AG09309 (cell line): ENCODE measurements around the gene MYL11.

Experiments
- DNase-seq: peaks from one replicate; pipeline ENCODE4 v3.0.0-alpha.2; 2010; ENCODE audit warnings: low read depth
- H3K4me3 ChIP-seq: 2 replicates; pipeline ENCODE4 v1.5.1; 2011; ENCODE audit warnings: mild to moderate bottlenecking, low read depth, low read length, moderate library complexity; ENCODE audit not compliant: control insufficient read depth
- TF ChIP-seq, protein P1 (sequence below): IDR thresholded peaks from 2 replicates; pipeline ENCODE4 v1.5.1; 2011; ENCODE audit warnings: mild to moderate bottlenecking, low read depth, low read length, inconsistent platforms; ENCODE audit not compliant: insufficient read depth, control insufficient read depth; ENCODE audit errors: missing control alignments

Gene MYL11

DNA sequence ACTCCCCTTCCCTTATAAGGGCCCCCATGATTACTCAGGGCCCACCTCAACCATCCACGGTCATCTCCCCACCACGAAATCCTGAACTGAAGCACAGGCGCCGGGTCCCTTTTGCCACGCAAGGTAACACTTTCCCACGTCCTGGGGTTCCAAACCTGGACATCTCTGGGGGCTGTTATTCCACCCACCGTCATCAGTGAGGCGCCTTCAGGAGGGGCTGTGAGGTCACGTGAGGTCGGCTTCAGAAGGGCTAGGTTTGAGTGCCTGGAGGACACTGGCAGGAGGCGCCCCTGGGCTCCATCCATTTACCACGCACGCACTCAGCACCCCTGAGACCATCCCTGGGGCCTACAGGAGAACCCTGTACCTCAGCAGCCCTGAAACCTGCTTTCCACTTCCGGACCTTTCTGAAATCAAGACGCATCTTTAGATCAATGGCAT is 23.6 kb upstream of the MYL11 start:
- H3K4me3 ChIP-seq, result no peak overlapping the region
- TF ChIP-seq, protein P1, sequence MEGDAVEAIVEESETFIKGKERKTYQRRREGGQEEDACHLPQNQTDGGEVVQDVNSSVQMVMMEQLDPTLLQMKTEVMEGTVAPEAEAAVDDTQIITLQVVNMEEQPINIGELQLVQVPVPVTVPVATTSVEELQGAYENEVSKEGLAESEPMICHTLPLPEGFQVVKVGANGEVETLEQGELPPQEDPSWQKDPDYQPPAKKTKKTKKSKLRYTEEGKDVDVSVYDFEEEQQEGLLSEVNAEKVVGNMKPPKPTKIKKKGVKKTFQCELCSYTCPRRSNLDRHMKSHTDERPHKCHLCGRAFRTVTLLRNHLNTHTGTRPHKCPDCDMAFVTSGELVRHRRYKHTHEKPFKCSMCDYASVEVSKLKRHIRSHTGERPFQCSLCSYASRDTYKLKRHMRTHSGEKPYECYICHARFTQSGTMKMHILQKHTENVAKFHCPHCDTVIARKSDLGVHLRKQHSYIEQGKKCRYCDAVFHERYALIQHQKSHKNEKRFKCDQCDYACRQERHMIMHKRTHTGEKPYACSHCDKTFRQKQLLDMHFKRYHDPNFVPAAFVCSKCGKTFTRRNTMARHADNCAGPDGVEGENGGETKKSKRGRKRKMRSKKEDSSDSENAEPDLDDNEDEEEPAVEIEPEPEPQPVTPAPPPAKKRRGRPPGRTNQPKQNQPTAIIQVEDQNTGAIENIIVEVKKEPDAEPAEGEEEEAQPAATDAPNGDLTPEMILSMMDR, result no peak
- DNase-seq, result no peak

DNA sequence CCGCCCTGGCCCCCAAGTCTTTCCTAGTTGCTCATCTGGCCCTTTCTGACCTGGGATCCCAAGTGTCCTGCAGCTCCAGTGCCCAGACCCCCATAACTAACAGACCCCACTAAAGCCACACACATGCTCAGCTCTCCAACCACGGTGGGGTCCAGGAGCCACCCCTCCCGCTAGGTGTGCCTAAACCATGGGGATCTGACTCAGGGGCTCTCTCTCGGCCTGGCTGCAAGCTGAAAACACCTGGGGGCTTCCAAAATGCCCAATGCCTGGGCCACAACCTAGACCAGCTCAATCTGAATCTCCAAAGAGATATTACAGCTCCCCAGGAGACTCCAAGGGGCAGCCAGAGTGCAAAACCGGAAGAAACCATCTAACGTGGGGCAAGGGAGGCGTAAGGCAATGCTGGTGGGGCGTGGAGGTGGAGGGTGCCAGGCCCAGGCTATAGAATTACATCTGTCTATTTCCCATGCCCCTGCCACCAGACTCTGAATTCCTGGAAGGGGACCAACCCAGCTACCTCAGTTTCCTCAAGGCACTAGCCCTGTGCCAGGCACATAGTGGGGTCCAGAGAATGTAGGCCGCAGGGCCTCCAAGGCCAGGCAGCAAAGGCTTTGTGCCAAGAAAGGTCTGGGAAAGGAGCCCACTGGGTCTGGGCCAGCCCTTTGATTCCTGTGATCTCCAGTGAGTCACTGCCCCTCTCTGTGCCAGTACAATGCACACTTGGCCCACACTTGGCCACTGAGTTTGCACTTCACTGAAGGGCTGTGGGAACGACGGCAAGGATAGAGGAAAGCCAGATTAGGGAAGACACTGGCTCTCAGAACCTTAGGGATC is 22.8 kb upstream of the MYL11 start:
- TF ChIP-seq, protein P1, result no peak
- DNase-seq, result peak; percentile 72
- H3K4me3 ChIP-seq, result no peak overlapping the region

DNA sequence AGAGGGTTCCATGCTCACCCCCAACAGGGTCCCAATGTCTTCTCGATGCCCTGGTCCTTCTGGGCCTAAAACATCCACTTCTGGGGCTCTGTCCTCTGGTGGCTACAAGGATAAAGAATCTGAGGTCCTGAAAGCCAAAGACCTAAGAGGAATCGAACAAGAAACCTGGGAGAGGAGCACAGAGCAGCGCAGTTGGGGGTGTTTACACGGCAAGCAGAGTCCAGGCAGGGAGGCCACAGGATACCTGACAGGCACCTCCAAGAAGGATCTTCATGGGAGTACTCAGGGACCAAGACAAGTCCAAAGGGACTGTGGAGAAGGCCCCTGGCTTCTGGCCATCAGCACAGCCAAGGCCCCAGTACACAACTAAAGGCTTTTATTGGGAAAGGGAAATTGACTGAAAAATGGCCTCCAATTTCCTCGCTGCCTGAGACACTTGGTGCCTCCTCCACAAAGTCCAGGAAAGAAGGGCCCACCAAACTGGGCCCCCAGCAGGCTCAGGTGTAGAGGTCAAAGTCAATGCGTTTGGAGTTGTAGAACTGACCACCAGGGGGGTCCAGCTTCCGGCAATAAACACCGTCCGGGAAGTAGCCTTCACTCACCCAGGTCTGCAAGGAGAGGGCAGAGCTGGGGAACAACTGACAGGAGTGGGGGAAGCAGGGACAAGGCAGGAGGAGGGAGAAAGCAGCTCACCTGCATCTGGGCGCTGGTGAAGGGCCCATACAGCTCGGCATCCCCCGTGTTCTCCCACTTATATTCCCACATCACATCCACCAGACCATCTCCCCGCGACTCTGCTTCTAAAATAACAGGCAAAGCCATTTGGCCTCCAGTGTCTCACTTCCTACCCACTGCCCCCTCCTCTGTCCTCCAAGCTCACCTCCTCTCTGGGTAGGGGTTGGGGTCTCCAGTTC is 21.9 kb upstream of the MYL11 start:
- no peak for DNase-seq
- no peak overlapping the region for H3K4me3 ChIP-seq
- TF ChIP-seq, protein P1, result no peak

DNA sequence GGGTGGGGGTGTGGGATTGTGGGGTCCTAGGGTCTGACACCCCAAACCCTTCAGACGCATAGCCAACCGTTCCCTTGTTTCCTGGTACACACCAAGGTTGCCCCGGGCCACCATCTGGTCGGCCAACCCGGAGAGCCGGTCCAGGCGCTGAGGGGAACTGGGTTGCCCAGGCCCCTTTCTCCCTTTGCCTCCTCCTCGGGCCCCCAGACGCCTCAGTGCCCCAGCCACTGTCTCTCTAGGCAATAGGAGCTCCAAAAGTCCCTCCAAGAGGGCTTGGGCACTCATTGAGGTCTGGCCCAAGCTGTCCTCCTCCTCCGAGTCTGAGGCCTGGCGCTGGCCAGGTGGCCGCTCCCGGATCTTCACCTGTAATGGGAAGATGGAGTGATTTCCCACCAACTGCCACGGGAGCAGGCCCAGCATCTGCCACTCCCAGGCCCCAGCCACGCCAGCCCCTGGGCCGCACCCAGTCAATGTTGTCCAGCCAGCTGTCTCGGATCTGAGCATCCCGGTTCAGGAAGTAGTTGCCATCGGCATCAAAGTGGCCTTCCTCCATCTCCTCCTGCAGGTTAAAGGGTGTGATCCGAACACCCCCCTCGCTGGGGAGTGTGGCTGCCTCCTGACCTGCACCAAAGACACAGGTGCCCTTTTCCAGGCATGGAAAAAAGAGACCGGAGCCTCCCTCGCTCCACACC is 21.0 kb upstream of the MYL11 start:
- TF ChIP-seq, protein P1, result no peak
- DNase-seq, result no peak
- peak overlapping the region; percentile 60 for H3K4me3 ChIP-seq

DNA sequence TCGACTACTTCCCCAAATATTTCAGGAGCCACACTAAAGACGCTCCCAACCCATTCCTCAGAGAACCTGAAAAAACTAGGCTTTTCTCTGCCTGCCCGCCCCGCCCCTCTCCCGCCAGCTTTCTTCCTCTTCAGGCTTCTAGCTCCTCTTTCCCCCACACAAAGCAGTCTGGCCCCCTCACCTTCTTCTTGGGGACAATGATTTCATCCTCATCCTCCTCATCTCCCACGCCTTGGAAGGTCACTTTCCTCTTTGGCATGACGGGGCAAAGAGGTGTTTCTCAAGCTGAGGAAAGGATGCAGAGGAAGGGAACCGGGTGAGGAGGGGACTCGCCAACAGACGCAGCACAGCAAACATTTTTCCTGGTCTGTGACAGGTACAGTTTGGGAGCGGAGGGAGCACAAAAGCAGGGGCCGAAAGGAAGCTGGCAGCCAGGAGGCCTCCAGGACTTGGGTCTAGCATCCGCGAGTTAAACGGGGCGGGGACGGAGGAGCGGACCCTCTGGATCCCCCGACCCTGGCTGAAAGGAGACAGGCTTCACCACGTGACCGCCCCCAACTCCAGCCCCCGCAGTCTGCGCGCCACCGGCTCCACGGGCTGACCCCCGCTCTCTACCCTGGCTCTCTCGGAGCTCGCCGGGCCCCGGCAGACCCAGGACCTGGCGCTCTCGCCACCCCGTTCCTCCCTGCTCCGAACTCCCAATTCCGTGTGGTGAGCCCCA is 20.0 kb upstream of the MYL11 start:
- H3K4me3 ChIP-seq, result peak overlapping the region; percentile 60
- DNase-seq, result no peak
- TF ChIP-seq, protein P1, result no peak
